SW480 (cell line): ENCODE results near the gene TLN1.

Source experiments
- DNase-seq: peaks from one replicate; pipeline ENCODE4 v3.0.0-alpha.2; 2016; ENCODE audit warnings: low spot score

Gene TLN1

DNA sequence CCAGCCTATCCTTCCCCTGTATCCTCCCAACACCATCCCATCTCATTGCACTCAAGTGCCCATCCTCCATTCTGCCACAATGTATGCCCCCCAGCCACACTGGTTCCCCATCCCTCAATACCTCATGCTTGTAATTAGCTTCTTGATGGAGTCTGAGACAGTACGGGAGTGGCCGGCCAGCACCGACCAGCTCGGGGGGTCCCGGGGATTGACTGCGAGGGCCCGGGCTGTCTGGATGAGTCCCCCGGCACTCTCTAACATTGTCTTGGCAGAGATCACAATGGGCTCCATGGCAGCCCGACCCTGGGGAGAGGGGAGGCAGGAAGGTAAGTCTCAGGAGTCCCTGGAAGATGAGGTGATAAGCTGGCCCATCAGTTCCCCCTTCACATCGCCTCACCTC lies 25.0 kb downstream of the TLN1 start:
- DNase-seq, result no peak

DNA sequence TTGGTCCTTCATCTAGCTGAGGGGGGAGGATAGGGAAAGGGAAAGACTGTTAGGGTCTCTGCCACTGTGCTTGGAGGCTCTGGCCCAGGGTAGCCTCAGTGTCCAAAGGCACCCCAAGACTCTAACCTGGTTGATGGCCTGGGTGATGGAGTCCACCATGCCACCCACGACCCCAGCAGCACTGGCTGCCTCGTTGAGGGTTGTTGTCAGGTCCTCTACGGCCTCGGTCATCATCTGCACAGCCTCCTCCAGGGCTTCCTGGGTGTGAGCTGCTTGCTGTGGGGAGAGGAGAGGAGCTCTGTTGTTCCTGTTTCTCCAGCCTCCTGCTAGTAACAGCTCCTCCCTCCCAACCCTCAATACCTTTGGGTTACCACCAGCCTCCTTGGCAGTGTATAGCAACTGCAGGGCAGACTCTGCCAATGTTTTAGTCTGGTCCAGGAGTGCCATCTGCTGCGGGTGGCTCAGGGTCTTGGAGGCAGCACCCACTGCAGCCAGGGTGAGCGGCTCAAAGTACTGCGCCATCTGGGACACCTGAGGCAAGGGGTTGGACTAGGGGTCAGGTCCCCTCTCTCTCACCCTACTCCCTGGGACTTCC lies 26.1 kb downstream of the TLN1 start:
- DNase-seq, result no peak

DNA sequence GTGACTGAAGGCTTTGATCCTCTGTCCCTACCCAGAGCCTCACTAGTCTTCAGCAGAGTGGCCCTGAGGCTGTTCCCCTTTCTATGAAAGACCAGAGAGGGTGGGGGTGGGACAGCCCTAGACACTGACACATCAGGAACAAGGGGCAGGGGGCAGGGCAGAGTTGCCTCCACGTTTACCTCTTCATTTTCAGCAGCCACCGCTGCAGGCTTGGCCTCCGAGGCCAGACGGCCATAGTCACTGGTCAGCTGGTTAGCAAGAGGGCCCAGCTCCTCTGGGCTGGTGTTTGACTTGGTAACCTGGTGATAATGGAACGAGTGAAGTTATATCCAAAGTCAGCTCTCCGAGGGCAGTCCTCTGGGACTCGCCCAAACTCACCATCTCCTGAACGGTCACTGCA lies 26.6 kb downstream of the TLN1 start:
- DNase-seq, result no peak

DNA sequence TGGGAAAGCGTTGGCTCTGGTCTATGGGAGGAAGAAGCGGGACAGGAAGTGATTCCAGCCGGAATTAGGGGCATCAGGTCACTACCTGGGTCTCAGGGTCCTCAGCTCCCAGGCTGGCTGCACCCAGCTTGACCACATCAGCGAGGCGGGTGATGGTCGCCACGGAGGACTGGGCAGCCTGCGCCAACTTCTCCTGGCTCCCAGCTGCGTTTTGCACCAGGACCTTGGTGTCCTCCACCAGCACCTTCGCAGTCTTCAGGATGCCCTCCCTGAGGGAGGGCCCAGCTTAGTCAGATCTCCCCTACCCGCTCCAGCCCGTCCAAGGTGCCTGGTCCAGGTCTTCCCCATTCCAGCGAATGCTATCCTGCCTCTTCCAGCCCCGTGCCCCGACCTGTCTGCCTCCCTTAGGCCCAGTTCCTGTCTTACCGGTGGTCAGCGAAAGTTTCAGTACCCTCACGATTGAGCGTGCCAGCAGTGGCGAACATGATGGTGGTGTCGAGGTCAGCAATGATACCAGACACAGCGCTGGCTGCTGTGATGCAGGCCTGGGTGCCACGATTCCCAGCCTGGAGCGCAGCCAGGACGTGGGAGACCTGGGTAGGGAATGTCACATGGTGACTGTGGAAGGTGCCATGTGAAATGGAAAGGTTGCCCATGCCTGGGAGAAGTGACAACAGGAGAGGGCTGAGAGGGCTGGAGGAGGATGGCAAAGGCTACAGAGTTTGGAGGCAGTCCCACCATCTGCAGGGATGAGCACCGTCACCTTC lies 27.9 kb downstream of the TLN1 start:
- no peak for DNase-seq

DNA sequence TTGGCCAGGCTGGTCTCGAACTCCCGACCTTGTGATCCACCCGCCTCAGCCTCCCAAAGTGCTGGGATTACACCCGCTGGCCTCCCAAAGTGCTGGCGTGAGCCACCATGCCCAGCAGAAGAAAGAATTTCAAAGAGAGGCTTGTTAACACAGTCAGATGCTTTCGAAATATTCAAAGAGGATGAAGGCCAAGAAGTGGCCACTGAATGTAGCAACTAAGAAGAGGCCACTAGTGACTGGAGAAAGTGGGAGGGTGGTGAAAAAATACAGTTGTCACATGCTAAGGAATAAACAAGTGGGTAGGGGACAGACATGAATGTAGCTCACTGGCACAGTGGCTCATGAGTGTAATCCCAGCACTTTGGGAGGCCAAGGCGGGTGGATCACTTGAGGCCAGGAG lies 29.3 kb downstream of the TLN1 start:
- no peak for DNase-seq

DNA sequence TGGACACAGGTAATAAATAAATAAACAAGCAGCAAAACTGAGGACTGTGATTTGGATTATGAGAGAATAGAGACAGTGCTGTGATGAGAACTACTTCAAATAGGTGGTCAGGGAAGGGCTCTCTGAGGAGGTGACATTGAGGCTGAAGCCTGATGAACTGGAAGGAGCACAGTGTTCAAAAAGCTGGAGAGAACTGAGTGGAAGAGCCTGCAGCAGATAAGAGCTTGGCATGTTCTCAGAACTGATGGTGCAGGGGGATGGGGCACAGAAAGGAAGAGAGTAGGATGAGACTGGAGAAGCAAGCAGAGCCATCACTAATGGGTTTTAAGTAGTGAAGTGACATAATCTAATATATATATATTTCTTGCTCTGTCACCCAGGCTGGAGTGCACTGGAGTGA lies 31.1 kb downstream of the TLN1 start:
- DNase-seq, result no peak

DNA sequence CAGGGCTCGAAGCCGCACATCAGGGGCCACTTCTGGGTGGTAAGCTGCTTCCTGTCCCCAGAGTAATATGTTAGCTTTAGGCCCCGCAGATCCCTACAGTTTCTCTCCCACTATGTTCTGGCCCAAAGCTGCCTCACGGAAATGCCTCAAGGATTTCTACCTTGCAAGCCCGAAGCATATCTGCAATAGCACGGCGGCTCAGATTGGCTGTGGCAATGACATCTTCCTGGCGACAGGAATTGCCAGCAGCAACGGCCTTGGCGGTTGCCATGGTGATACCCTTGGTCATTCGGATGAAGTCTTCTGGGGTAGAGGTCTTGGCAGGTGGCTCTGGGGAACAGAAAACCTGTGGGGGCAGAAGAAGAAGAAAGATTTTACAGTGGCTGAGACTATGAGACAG lies 32.0 kb downstream of the TLN1 start:
- no peak for DNase-seq

DNA sequence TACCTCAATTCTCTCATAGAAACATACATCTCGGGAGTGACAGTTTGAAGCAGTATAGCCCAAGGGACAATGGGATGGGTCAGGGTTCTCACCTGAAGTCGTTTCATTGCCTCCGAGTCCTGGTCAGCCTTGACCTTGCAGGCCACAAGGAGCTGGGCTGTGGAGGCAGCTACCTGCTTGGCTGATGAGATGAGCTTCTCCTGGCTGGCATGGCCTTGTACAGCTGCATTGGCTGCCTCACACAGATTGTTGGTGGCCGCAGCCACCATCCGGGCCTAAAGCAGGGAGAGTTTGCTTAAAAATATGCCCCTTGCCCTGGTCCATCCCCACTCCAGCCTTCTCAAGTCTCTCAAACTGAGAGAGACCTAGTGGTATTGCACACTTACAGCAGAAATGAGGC lies 33.8 kb downstream of the TLN1 start:
- DNase-seq, result no peak

DNA sequence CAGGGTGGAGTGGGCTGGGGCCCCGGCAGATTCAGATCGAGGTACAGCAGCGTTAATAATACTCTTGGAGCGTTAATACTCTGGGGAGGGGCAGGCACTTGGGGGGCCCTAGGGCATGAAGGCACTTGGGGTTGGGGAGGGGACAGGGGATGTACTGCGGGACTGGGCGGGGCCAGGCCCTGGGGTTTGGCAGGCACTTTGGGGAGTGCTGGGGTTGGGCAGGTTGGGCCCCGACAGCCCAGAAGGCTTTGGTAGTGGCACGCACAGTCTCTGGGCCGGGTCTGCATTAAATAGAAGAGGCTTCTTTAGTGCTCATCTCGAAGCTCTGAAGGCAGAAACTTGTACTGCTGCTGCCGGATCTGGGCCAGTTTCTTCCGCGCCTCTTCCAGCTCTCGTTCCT lies 34.5 kb downstream of the TLN1 start:
- no peak for DNase-seq

DNA sequence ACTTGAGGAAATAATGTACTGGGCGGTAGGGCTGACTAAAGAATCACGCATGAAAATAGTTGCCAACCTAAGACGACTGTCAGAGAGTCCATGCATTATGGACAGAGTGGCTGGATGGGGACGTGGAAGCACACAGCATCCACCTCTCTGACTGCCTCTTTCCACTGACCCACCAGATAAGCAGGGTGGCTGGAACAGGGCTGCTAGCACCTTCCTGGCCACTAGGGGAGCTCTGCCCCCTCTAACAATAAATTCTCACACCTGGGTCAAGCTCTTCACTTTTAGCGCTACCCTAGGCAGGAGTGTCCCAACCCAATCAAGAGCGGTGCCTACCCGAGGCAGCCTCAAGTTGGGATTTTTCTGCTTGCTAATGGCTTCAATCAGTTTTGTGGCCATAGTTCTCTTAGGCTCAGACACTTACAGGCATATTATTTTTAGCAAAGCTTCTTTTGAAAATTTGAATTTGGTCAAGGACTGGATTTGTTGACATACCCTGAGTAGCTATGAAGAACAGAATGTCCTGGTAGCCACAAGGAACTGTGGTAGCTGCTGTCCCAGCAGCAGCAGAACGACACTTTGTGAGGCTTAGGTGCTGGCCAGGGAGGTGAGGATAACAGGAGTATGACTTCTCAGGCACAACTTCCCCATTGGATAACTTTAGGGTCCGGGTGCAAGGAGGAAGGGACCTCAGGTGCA lies 35.3 kb downstream of the TLN1 start:
- DNase-seq, result peak; percentile 65

DNA sequence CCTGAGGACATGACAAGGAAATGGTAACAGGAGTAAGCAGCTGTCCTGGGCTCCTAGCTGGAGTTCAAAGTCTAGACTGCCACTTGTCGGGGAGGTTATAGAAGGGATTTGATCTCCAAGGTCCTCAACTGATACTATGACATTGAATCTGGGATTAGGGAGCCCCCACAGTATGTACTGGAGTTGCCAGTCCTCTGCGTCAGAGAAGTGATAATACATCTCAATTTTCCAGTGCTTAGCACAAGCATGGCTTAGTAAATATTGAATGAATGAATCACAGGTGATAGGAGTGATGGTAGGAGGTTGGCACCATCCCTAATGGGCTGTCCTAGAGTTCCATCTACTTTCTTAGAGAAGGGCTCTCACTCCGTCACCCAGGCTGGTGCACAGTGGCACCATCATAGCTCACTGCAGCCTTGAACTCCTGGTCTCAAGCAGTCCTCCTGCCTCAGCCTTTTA lies 36.0 kb downstream of the TLN1 start:
- DNase-seq, result no peak

DNA sequence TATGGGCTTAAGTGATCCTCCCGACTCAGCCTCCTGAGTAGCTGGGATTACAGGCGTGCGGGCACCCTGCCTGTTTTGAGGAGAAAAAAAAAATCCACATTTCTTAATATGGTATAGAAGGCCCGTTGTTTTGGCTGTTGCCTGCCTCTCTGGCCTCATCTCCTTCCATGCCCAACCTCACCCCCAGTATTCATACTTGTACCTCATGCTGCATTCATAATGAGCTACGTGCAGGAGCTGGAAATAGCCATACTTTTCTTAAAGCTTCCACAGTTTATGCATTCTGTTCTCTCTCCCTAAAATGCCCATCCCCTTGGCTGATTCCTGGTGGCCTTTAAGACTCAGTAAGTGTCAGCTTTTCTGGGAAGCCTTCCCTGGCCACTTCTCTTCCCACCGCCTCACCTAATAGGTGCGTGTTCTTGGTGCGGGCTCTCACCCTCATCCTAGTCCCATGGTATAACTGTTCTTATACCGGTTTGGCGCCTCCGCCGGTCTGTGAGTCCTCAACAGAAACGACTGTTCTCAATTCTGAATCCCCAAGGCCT lies 40.2 kb downstream of the TLN1 start:
- no peak for DNase-seq

DNA sequence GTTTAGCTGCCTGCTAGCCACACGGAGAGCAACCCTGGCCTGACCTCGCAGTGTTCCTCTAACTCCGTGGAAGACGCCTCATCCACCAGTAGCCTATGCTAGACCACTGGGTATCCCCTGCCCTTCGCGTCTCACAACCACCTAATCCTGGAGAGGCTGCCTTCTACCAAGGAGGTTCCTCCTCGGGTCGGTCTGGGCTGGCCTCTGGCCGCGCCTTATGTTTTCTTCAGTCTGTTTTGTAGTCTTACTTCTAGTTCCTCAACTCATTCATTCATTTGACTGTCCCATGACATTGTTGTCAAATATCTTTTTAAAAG lies 40.7 kb downstream of the TLN1 start:
- peak; percentile 34 for DNase-seq

DNA sequence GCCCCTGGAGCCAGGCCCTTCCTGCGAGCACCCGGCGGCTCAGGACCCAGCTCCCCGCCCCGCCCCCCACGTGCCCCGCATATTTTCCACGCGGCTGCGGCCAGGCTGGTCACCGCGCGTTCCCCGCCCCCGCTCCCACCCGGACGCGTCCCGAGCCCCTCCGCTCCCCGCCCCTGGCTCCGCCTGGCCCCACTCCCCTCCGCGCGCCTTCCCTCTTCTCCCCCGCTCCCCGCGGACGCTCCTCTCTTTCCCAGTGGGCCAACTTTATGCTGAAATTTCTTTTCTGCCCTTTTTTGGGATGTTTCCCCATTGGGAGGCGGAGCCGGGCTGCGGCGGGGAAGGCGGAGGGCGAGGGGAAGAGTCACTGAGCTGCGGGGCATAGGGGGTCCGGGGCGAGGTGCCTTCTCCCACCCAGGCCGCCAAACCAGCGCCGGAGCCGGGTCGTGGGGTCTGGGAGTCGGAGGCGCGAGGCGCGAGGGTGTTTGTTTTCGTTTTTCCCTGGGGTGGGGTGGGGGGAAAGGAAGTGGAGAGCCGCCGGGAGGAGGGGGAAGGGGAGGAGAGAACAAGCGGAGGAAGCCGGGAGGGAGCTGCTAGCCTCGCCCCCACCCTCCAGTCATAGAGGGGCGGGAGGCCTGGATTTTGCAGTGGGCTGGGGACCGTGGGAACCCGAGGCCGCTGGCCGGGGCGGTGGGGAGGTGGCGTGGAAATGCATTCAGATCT lies 41.2 kb downstream of the TLN1 start:
- DNase-seq, result peak; percentile 31

DNA sequence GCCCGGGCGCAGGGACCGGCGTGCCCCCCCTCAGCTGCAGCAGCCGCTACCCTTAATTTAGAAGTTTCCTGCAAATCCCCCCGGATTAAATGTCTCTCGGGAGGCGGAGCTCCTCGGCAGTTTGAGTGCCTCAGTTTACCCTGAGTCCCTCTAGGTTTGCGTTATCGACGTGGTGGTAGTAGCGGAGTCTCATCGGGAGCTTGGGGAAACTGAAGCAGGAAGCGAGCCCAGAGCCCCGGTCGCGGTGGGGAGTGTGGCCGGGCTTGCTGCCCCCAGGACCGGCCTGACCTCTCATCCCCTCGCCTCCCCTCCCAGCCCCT lies 41.7 kb downstream of the TLN1 start:
- no peak for DNase-seq

DNA sequence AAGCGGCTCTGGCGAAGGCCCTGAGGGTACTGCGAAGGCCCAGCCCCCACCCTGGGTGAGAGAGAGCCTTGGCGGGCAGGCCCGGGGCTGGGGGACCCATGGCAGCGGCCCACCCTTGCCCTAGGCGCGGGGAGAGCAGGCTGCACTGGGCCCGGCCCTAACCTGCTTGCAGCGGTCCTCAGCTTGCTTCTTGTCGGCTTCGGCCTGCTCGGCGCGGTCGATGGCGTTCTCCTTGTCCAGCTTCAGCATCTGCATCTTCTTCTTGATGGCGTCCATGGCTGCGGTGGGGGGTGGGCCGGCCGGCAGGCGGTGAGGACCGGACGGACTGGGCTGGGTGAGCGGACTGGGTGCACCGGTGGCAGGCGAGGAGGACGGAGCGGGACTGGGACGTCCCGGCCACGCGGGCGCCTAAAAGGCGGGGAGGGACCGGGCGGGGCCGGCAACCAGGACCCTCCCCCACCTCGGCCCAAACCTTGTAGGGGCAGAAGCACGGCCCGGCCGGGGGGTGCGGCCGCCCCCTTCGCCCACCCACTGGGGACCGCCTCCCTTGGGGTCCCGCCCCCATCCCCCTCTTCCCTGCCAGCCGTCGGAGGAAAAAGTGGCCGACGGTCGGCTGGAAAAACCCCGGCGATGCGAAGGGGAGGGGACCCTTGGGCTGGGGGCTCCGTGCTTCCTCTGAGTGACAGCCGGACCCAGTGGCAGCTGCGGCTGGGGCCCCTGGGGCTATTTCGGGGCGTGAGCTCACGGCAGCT lies 42.3 kb downstream of the TLN1 start, which contains the start of gene TPM2:
TPM2 (minus strand) TSS at position 384 of the 752 bp plus-strand sequence; CDS start at position 276, 108 bp downstream.
- DNase-seq, result no peak

DNA sequence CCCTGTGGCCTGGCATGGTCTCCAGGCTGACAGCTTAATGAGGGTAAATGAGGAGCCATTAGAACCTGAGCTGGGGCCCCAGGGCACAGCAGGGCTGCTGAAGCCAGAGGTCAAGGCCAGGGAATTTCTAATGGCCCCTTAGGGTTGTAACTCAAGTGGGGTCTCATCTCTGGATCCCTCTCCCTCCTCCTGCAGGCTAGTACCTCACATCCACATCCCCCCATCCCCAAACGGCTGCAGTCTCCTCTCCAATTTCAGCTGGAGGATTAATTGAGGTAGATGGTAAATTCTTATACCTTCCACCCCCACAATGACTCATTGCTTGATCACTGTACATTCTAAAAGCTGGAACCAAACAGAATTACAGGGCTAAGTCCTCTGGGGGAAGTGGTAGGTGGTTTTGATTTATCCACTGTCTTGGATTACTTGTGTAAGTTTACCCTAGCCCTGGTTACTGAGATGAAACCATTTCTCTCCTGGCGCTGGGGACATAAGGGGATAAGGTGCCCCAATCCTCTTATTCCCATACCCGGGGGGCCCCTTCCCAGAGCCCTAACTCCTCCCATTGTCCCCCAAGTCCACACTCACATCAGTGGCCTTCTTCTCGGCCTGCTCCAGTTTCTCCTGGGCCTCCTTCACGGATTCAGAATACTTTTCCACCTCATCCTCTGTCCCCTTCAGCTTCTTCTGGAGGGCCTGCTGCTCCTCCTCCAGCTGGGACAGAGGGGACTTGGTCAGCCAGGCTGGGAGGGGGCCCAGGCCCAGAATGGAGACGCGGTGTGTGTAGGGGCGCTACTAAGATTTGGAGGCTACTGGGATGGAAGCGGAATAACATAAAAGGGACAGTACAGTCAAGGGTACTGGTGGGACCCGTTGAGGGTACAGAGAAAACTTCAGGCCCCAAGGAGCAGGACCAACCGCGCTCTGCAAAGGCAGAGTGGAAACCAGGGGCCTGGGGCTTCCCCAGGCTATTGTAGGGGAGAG lies 43.1 kb downstream of the TLN1 start:
- peak; percentile 83 for DNase-seq

DNA sequence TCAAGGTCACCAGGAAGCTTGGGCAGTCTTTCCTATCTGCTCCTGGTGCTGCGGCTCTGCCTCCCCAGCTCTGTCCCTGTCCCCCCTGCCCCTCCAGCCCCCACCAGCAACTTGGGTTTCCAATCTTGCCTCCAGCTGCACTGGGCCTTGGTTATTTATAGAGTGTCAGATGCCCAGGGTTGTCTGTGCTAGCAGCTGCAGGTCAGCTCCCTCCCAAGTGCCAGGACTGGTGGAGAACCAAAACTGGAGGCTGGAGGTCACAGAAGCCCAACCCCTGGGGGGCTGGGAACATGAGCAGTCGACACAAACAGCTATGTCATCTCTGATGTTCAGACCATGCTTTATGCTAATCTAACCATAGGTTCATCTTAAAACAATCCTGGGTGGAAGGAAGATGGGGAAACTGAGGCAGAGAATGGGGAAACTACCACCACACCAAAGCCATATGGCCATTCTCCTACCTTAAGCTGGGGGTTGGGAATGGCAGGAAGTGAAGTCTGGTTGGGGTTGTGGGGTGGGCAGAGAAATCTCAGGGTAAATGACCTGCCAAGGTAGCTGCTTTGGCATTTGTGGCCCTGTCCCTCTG lies 43.9 kb downstream of the TLN1 start:
- no peak for DNase-seq

DNA sequence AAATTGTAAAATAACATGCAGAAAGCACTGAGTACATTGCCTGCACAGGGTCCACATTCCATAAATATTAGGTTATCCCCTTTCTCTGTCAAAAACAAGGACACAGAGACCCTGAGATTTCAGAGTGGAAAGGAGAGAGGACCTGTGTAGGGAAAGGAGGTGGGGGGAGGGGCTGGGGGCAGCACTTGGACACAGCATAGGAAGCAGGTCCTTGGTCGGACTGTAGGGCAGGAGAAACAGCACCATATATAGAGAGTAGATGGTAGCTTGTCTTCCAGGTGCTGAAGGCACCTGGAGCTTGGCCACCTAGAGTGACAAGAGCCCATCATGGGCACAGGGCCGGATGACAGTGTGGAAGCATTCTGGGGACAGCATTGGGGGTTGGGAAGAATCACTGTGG lies 44.7 kb downstream of the TLN1 start:
- no peak for DNase-seq
